ENCODE data around the gene CNIH3. TPM values are rescaled to one million over a fixed set of nuclear protein-coding genes. Genes with fewer than 3 reads are reported as not detected.

The CNIH3 gene
- total and polyA plus RNA-seq, 9 donors = 3.8 to 11.8 (median 8.3) TPM

DNA sequence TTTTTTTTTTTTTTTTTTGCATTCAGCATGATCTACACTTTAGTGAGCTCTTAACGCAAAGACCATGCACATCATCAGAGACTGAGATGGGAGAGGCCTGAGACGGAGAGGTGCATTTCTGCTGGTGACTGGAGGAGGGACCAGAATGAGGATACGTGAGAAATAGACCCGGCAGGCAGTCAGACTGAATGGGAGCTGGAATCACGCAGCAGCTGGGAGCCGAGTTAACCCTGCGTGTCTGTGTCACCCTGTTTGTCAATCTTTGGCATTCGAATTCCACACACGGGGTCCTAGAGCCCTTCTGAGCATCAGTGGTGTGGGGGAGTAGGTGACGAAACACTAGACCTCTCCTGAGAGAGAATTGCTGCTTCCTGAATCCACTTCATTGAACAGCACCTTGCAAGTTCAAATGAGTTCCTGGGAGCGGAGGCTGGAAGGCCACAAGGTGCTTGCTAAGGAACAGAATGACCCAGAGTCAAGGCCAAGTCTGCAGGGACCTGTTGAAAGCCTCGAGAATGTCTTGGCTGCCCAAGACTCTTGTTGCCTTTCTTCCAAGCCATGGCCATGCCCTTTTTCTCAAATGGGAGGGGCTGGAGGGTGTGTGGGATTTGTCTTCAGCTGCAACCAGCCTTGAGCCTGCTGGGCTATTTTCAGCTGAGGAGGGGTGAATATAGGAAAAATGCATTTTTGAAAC, 123.3 kb downstream of the CNIH3 start:
- intact Hi-C loops (cut with DNase I) = no loop called here
- Histone ChIP-seq H3K4me1 (ENCODE audit: insufficient read depth) (no peaks in the 10 kb centered on the region), H3K9me3 (no peaks in the 10 kb centered on the region), H3K27ac (no peak overlapping the region), H3K27me3 (no peaks in the 10 kb centered on the region), H3K36me3 (no peaks in the 10 kb centered on the region), H3K4me3 (no peak overlapping the region)
- no peak for DNase-seq
- 74 to 79% (median 78%) methylated on average over 12 of the region's 12 CpGs for WGBS, 3 donors
- TF ChIP-seq EP300 (IDR thresholded peaks at IDR 0.05) (no peak), POLR2A (IDR thresholded peaks at IDR 0.05) (no peak)
- TF ChIP-seq, protein P1, sequence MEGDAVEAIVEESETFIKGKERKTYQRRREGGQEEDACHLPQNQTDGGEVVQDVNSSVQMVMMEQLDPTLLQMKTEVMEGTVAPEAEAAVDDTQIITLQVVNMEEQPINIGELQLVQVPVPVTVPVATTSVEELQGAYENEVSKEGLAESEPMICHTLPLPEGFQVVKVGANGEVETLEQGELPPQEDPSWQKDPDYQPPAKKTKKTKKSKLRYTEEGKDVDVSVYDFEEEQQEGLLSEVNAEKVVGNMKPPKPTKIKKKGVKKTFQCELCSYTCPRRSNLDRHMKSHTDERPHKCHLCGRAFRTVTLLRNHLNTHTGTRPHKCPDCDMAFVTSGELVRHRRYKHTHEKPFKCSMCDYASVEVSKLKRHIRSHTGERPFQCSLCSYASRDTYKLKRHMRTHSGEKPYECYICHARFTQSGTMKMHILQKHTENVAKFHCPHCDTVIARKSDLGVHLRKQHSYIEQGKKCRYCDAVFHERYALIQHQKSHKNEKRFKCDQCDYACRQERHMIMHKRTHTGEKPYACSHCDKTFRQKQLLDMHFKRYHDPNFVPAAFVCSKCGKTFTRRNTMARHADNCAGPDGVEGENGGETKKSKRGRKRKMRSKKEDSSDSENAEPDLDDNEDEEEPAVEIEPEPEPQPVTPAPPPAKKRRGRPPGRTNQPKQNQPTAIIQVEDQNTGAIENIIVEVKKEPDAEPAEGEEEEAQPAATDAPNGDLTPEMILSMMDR (IDR thresholded peaks at IDR 0.05) = no peak

DNA sequence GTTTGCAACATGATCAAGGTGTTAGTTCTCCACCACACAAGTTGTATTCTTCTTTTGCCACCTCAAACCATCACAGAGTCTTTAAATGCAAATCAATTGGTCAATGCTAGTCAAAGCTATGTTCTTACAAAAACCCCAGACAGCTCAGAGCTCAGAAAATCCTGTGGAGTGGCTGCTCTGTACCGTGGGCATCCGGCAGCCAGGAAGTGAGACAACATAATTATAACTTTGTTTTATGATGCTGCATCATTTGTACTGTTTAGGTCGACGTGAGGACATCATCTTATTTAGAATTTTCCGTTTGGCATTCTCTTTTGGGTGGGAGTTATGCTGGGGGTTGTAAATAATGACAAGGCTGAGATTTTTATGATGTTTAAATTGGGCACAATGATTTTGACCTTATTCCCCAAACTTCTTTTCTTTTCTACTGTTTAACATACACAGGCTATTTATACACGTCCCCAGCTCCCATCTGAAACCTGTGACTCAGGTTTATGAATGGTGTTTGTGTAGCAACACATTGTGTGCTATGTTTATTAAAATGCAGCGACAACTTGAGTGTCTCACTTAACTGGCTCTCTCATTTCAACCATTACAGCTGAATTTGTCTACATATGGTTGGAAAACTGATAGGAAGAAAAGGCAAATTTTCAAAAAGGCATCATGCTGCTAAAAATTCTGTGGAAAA, 124.0 kb downstream of the CNIH3 start:
- no peaks in the 10 kb centered on the region for H3K36me3 ChIP-seq
- H3K9me3 ChIP-seq = no peaks in the 10 kb centered on the region
- no peak overlapping the region for H3K27ac ChIP-seq
- no peak for DNase-seq
- 77 to 83% (median 80%) methylated on average over 7 of the region's 7 CpGs for WGBS, 3 donors
- intact Hi-C loops (cut with DNase I) = no loop called here
- H3K4me1 ChIP-seq (ENCODE audit: insufficient read depth) = no peaks in the 10 kb centered on the region
- no peak overlapping the region for H3K4me3 ChIP-seq
- TF ChIP-seq POLR2A (IDR thresholded peaks at IDR 0.05) (no peak), EP300 (IDR thresholded peaks at IDR 0.05) (no peak)
- TF ChIP-seq, protein P1 (IDR thresholded peaks at IDR 0.05) = no peak
- H3K27me3 ChIP-seq = no peaks in the 10 kb centered on the region

DNA sequence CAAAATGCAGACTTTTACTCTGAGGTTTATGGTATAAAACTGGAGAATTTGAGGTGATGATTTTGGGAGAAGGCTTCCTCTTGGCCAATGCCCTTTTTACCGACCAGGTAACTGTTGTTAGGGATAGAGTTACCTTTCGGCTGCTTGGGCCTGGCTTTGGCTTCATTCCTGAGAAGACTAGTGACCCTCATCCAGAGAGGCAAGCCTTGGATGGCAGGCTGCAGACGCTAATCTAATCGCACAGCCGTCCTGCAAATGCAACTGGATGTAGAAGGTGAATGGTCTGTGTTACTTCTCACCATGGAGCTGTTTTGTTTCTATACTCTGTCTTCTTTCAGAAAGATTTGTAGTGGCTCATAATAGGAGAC, 124.6 kb downstream of the CNIH3 start:
- no peak for TF ChIP-seq POLR2A (IDR thresholded peaks at IDR 0.05)
- TF ChIP-seq, protein P1 (IDR thresholded peaks at IDR 0.05) = no peak
- TF ChIP-seq EP300 (IDR thresholded peaks at IDR 0.05) = no peak
- Histone ChIP-seq H3K27me3 (no peaks in the 10 kb centered on the region), H3K4me1 (ENCODE audit: insufficient read depth) (no peaks in the 10 kb centered on the region), H3K27ac (no peak overlapping the region), H3K9me3 (no peaks in the 10 kb centered on the region), H3K36me3 (no peaks in the 10 kb centered on the region), H3K4me3 (no peak overlapping the region)
- intact Hi-C loops (cut with DNase I) = no loop called here
- no peak for DNase-seq
- 93 to 95% (median 94%) methylated on average over 5 of the region's 5 CpGs for WGBS, 3 donors

DNA sequence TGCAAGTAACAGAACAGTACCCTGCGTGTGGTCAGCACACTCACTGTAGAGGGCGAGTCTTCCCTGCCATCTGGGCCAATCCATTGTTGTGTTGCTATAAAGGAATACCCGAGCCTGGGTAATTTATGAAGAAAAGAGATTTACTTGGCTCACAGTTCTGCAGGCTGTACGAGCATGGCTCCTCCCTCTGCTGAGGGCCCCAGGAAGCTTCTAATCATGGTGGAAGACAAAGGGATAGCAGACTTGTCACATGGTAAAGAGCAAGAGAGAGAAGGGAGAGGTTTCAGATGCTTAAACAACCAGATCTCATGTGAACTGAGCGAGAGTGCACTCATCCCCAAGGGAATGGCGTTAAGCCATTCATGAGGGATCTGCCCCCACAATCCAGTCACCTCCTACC, 126.2 kb downstream of the CNIH3 start:
- Histone ChIP-seq H3K27me3 (no peaks in the 10 kb centered on the region), H3K27ac (no peak overlapping the region), H3K4me1 (ENCODE audit: insufficient read depth) (no peaks in the 10 kb centered on the region), H3K4me3 (no peak overlapping the region), H3K36me3 (no peaks in the 10 kb centered on the region), H3K9me3 (no peaks in the 10 kb centered on the region)
- no peak for DNase-seq
- intact Hi-C loops (cut with DNase I) = no loop called here
- TF ChIP-seq EP300 (IDR thresholded peaks at IDR 0.05) (no peak), POLR2A (IDR thresholded peaks at IDR 0.05) (no peak)
- TF ChIP-seq, protein P1 (IDR thresholded peaks at IDR 0.05) = no peak
- 88 to 93% (median 90%) methylated on average over 6 of the region's 6 CpGs for WGBS, 3 donors

All from ovary (tissue), 9 donors.